KMS-11 (cell line): ENCODE results near the gene AKAP1.
A peak's percentile ranks its signal among the peaks of the same experiment; 100 is the strongest.

Source experiments
- H2AFZ ChIP-seq: fragments of 200-600 bp; sonication (generic); 2 replicates; pipeline ENCODE4 v1.6.1; 2016; ENCODE audit warnings: antibody characterized with exemption, mixed run types, low read depth
- H3K27ac ChIP-seq: fragments of 200-600 bp; sonication (generic); 2 replicates; pipeline ENCODE4 v1.6.1; 2016; ENCODE audit warnings: mild to moderate bottlenecking, mixed run types
- H3K27me3 ChIP-seq: fragments of 200-600 bp; sonication (generic); 2 replicates; pipeline ENCODE4 v1.6.1; 2017; ENCODE audit warnings: mild to moderate bottlenecking, low read depth, mixed run types, moderate library complexity; ENCODE audit not compliant: insufficient read depth
- H3K36me3 ChIP-seq: fragments of 200-600 bp; sonication (generic); 2 replicates; pipeline ENCODE4 v1.6.1; 2017; ENCODE audit warnings: mild to moderate bottlenecking, mixed run types; ENCODE audit not compliant: insufficient read depth
- H3K4me1 ChIP-seq: fragments of 200-600 bp; sonication (generic); 2 replicates; pipeline ENCODE4 v1.6.1; 2016; ENCODE audit warnings: mild to moderate bottlenecking, low read depth, mixed run types; ENCODE audit not compliant: poor library complexity, severe bottlenecking
- H3K4me2 ChIP-seq: fragments of 200-600 bp; sonication (generic); 2 replicates; pipeline ENCODE4 v1.7.0; 2016; ENCODE audit warnings: mild to moderate bottlenecking, mixed run types
- H3K4me3 ChIP-seq: fragments of 200-600 bp; sonication (generic); IDR thresholded peaks from 2 replicates; pipeline ENCODE4 v1.6.1; 2017; ENCODE audit warnings: low read depth, low read length, mixed read lengths; ENCODE audit not compliant: insufficient read depth
- H3K79me2 ChIP-seq: fragments of 200-600 bp; sonication (generic); 2 replicates; pipeline ENCODE4 v1.6.1; 2016; ENCODE audit warnings: low read depth, mixed run types; ENCODE audit not compliant: insufficient read depth
- H3K9ac ChIP-seq: fragments of 200-600 bp; sonication (generic); 2 replicates; pipeline ENCODE4 v1.6.1; 2016; ENCODE audit warnings: mild to moderate bottlenecking, mixed run types
- H4K20me1 ChIP-seq: fragments of 200-600 bp; sonication (generic); 2 replicates; pipeline ENCODE4 v1.6.1; 2016; ENCODE audit warnings: mild to moderate bottlenecking, mixed run types; ENCODE audit not compliant: insufficient read depth
- TF ChIP-seq, protein P1 (sequence below): fragments of 200-600 bp; sonication (generic); conservative IDR thresholded peaks from 2 replicates; pipeline ENCODE4 v1.6.1; 2017; ENCODE audit warnings: low read depth, mild to moderate bottlenecking, antibody characterized with exemption, low read length, moderate library complexity, mixed read lengths

The AKAP1 gene

DNA sequence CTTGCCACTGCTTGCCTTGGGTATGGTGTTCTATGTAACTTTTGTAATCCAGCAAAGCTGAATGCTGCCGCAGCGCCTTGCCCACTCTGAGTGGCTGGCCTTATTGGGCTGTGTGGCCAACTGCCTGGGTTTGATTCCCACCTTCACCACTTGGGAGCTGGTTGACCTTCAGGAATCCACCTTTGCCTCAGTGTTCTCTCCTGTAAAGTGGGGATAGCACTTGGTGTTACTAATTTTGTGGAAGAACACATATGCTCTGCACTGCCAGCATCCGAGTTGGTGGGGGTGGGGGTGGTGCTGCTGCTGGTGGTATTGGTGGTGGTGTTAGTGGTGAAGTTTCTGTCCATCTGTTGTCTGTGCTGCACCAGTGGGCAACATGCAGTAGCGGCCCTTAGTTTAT lies 32.8 kb downstream of the AKAP1 start:
- Histone ChIP-seq H3K79me2 (no peaks in the 10 kb centered on the region), H3K9ac (no peak overlapping the region), H3K4me3 (no peak overlapping the region), H3K27me3 (no peaks in the 10 kb centered on the region), H3K4me2 (no peak overlapping the region), H4K20me1 (no peaks in the 10 kb centered on the region), H3K27ac (no peak overlapping the region), H3K36me3 (peaks cover 11% of the 10 kb centered on the region; the same call in 1 of the 2 replicates), H3K4me1 (no peaks in the 10 kb centered on the region), H2AFZ (no peak overlapping the region)
- TF ChIP-seq, protein P1, sequence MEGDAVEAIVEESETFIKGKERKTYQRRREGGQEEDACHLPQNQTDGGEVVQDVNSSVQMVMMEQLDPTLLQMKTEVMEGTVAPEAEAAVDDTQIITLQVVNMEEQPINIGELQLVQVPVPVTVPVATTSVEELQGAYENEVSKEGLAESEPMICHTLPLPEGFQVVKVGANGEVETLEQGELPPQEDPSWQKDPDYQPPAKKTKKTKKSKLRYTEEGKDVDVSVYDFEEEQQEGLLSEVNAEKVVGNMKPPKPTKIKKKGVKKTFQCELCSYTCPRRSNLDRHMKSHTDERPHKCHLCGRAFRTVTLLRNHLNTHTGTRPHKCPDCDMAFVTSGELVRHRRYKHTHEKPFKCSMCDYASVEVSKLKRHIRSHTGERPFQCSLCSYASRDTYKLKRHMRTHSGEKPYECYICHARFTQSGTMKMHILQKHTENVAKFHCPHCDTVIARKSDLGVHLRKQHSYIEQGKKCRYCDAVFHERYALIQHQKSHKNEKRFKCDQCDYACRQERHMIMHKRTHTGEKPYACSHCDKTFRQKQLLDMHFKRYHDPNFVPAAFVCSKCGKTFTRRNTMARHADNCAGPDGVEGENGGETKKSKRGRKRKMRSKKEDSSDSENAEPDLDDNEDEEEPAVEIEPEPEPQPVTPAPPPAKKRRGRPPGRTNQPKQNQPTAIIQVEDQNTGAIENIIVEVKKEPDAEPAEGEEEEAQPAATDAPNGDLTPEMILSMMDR: no peak

DNA sequence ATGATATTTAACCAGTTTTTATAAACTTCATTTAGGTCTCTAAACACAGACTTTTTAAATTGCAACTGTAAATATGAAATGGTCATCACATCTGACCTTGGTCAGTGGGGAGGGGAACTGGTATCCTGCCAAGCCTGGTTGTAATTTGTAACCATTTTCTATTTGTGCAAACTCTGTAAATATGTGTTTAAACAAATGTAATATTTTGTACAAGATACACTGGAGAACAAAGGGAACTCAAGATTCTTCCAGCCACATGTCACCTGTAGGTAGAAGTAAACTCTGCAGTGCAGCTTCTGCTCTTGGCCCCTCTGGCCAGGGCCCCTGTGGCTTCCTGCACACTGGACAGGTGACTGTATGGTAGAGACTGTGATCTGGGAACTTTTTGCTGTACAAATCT lies 35.8 kb downstream of the AKAP1 start:
- Histone ChIP-seq H3K4me1 (no peaks in the 10 kb centered on the region), H3K79me2 (no peaks in the 10 kb centered on the region), H4K20me1 (no peaks in the 10 kb centered on the region), H3K4me2 (no peak overlapping the region), H2AFZ (no peak overlapping the region), H3K36me3 (peaks cover 11% of the 10 kb centered on the region; the same call in 1 of the 2 replicates), H3K27me3 (no peaks in the 10 kb centered on the region), H3K9ac (no peak overlapping the region), H3K27ac (no peak overlapping the region), H3K4me3 (no peak overlapping the region)
- TF ChIP-seq, protein P1: no peak

DNA sequence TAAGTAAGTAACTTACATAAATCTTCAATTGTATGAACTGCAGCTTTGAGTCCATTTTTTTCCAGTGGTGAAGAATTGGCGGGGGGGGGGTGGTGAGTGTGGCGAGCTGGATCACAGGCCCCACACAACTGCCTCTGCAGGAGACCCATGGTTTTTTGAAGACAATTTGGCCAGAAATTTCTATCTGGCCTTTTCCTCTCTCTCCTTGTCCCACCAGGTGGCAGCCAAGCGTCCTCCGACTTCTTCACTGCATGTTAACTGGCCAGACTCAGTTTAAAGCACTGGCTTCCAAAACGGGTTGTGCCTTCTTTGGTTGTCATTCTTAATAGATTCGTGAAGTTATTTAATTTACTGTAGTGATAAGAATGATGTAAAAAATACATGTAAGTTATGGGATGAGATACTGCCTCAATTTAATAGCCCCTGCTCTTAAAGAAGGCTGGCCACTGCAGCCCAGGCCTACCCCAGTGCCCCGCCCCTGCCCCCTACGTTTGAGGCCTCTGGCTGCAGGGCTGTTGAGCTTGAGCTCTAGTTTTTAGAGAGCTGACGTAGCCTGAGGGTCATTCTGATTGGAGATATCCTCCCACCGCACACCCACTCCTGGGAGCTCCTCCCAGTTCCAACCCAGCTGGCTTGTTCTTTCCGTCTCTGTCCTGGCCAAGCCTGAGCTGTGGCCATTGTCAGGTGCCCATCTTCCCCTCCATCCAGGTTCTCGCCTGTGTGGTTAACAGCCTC lies 36.4 kb downstream of the AKAP1 start:
- Histone ChIP-seq H4K20me1 (no peaks in the 10 kb centered on the region), H3K79me2 (no peaks in the 10 kb centered on the region), H3K4me2 (no peak overlapping the region), H3K27ac (no peak overlapping the region), H3K4me1 (no peaks in the 10 kb centered on the region), H3K4me3 (no peak overlapping the region), H3K36me3 (peaks cover 11% of the 10 kb centered on the region; the same call in 1 of the 2 replicates), H2AFZ (no peak overlapping the region), H3K9ac (no peak overlapping the region), H3K27me3 (no peaks in the 10 kb centered on the region)
- TF ChIP-seq, protein P1: peak; percentile 46; the same call in 1 of the 2 replicates

DNA sequence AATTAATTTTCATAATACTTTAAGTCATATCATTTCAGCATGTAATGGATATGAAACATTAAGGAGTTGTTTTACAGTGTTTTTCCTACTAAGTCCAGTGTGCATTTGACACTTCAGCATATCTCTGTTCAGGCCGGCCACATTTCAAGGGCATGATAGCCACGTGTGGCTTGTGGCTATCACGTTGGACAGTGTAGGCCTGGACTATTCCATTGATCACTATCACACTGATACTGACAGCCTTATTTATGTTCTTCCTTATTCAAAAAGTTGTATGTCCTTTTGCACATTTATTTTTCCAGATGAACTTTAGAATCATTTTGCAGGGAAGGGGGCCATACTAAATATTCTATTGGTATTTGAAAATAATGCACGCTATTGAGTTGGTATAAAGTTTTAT lies 39.0 kb downstream of the AKAP1 start:
- Histone ChIP-seq H3K27me3 (no peaks in the 10 kb centered on the region), H3K27ac (no peak overlapping the region), H3K36me3 (peaks cover 4% of the 10 kb centered on the region; the same call in 1 of the 2 replicates), H2AFZ (no peak overlapping the region), H3K4me2 (no peak overlapping the region), H4K20me1 (no peaks in the 10 kb centered on the region), H3K79me2 (no peaks in the 10 kb centered on the region), H3K9ac (no peak overlapping the region), H3K4me1 (no peaks in the 10 kb centered on the region), H3K4me3 (no peak overlapping the region)
- TF ChIP-seq, protein P1: no peak
